C4-2B (cell line): ENCODE results near the gene CTNNB1.

ENCODE experiments used
- H3K27ac ChIP-seq: fragments of 450-650 bp; 2 replicates; pipeline ENCODE4 v1.5.1; 2017
- CTCF ChIP-seq: fragments of 450-650 bp; conservative IDR thresholded peaks from 2 replicates; pipeline ENCODE4 v1.5.1; 2017; ENCODE audit warnings: mild to moderate bottlenecking
- ZFX ChIP-seq: fragments of 450-650 bp; IDR thresholded peaks from 2 replicates; pipeline ENCODE4 v1.6.1; 2017

The CTNNB1 gene

GRCh38 chr3:41164777-41165176 is 34.5 kb upstream of the CTNNB1 start:
- H3K27ac ChIP-seq, result no peak overlapping the region
- TF ChIP-seq CTCF (no peak), ZFX (no peak)

DNA sequence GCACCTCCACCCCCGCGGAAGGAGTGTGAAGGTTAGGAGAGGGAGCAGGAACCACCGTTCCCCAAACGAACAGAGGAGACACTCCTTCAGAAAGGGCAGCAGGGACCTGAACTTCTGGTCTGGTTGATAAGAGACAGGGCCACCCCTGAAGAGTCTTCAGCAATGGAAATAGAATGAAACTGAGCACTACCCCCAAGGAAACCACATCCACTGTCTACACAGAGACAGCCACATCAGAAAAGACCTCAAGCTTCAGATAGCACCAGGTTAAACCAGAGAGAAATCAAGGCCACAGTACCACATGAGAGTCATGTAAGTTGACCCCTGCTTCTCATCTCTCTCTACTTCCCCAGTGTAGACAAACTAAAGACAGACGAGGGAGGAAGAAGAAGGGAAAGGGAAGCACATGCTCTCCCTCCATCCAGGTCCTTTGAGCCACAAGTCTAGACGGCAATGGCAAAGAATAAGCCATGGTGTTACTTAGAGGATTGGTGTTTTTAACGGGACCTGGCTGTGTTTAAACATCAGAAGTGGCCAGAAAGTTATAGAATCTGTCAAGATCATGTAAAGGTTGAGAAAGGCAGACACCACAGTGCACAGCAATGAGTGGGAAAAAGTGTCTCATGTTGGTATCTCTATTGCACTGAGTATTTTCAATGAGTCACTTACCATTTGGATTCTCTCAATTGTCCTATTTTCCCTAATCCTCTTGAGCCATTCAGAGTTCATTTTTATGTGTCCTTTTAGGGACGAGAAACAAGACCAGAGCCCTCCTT is 31.4 kb upstream of the CTNNB1 start:
- no peak overlapping the region for H3K27ac ChIP-seq
- TF ChIP-seq ZFX (no peak), CTCF (no peak)

GRCh38 chr3:41169023-41169422 is 30.3 kb upstream of the CTNNB1 start:
- TF ChIP-seq ZFX (no peak), CTCF (no peak)
- no peak overlapping the region for H3K27ac ChIP-seq

DNA sequence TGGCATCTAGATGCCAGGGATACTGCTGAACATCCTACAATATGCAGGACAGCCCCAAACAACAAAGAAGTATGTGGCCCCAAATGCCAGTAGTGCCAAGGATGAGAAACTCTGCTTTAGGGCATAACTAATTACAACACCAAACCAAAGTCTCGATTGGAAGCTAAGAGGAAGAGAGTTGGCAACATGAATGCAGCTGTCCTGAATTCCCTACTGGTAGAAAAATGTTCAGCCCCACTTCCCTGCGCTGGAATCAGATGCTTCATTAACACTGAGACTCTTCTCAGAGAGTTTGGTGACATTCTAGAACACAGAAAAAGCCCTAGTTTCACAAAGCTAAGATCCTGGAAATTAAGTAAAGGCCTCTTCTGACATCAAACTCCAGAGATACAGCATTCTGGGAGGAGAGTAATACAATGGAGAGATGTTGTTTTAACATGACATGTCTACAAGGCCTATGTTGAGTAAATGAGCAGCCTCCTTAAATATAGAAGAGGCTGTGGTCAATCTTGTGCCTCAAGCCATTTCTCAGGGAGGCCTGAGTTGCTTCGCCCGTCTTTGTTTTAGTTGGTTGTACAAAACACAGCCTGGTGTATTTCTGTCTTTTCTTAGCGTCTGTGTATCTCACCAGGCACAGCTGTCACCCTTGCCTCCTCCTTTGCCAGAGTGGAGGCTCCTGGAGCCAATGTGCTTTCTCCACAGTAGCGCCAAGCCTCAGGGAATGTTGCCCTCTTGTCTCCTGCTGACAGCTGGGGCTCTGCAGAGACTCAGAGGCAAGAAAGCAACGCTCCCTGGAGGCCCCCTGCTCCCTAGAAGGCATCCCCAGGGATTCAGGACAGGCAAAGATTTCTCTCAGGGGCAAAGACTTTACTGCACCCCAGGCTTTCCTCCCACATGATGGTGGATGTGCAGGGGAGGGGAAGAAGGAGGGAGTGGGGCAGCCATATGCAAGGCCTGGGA is 25.1 kb upstream of the CTNNB1 start:
- TF ChIP-seq ZFX, result no peak
- no peak for TF ChIP-seq CTCF
- H3K27ac ChIP-seq, result no peak overlapping the region

DNA sequence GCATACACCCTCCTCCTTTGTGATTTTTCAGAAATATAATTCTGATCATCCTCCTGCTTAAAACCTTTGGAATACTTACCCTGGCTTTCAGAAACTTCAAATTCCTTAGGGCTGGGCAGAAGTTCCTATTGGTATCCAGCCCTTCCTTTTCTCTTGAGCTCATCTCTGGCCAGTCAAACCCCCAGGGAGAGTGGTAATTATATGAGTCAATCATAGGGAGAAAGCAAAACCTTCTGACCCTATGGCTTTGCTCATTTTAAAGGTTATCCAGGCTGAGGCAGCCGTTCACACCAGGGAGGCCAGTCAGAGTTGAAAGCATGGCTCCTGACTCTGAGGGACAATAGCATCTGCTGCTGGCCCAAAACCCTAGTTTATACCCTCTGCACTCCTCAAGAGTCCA is 23.9 kb upstream of the CTNNB1 start:
- TF ChIP-seq ZFX, result no peak
- no peak for TF ChIP-seq CTCF
- H3K27ac ChIP-seq, result no peak overlapping the region

DNA sequence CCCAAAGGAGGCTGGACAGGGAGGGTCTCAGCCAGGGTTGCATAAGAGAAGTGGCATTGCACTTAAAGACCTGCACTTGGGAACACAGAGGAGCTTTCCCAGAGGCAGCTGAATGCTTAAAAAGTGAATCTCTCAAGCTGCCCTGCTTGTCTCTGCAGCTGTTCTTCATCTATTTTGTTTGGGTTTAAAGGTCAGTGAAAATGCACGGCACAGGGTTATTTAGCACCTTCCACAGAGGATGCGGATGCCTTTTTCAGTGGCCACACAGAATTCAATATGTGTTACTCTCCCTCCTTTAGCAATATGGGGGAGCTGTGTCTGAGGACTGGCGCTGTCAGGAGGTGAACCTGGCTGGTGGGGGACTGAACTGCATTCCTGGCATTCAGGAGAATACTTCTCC is 22.7 kb upstream of the CTNNB1 start:
- no peak overlapping the region for H3K27ac ChIP-seq
- TF ChIP-seq ZFX (no peak), CTCF (no peak)

GRCh38 chr3:41178576-41178975 is 20.7 kb upstream of the CTNNB1 start:
- TF ChIP-seq ZFX (no peak), CTCF (no peak)

More at GRCh38 chr3:41178576-41178975, 20.7 kb upstream of the CTNNB1 start:
- no peak overlapping the region for H3K27ac ChIP-seq
